GM12878 (cell line): ENCODE results near the gene CT55. TPM values are rescaled to one million over a fixed set of nuclear protein-coding genes. Genes with fewer than 3 reads are reported as not detected.
"Not testable (repeated sequence)": the region's sequence is repeated elsewhere in the genome, so short reads cannot be mapped to it uniquely, and the experiment has no call there.

ENCODE experiments used
- ATAC-seq: fragments of 200-7000 bp; cut with Tn5 transposase; 3 replicates; pipeline ENCODE4 v1.9.1; 2020; ENCODE audit warnings: mild to moderate bottlenecking, moderate library complexity
- BruUV-seq: library from RNA; stranded (reverse); fragments of 400-500 nt; replicated peaks from 2 replicates; lab custom pipeline; 2021; lab: Mats Ljungman, UMichigan
- CTCF ChIA-PET: fragments of 300-600 bp; sonication (Branson Sonifier 250); formaldehyde crosslinking; extraction: SDS; loops from one replicate; lab custom pipeline; 2021; ENCODE audit warnings: inconsistent platforms; lab: Yijun Ruan, JAX
- POLR2A ChIA-PET: fragments of 350-600 bp; formaldehyde crosslinking; extraction: SDS; loops from one replicate; lab custom pipeline; 2021; ENCODE audit warnings: inconsistent platforms; lab: Charles Lee
- RAD21 ChIA-PET: fragments of 300-600 bp; sonication (Branson Sonifier 250); formaldehyde crosslinking; loops from one replicate; lab custom pipeline; 2023; ENCODE audit warnings: antibody characterized with exemption; ENCODE audit not compliant: unreplicated experiment; lab: Charles Lee
- SMC1A ChIA-PET: fragments of 300-600 bp; sonication (Branson Sonifier 250); formaldehyde crosslinking; loops from one replicate; lab custom pipeline; 2023; ENCODE audit not compliant: unreplicated experiment, uncharacterized antibody; lab: Charles Lee
- DNase-seq: peaks from one replicate; pipeline ENCODE4 v3.0.0-alpha.2; 2011; ENCODE audit warnings: low read depth, low spot score
- FAIRE-seq: peaks from 3 replicates; lab custom pipeline; 2011; peaks lifted over from hg19 to GRCh38; lab: Jason Lieb, UNC
- H2AFZ ChIP-seq: 2 replicates; pipeline ENCODE4 v1.6.0; 2011; ENCODE audit warnings: low read depth, low read length, control low read depth; ENCODE audit not compliant: control insufficient read depth
- H3K27ac ChIP-seq: 2 replicates; pipeline ENCODE4 v1.5.1; 2011; ENCODE audit warnings: control low read depth; ENCODE audit not compliant: control insufficient read depth, insufficient read depth
- H3K27me3 ChIP-seq, 2 experiments: replicated peaks in 1 of 2; 2 replicates each; pipeline versions ENCODE4 v1.6.0 to v1.6.1; 2011; ENCODE audit warnings: low read length in 1 of 2; ENCODE audit not compliant: control insufficient read depth in 2 of 2, insufficient read depth in 2 of 2
- H3K36me3 ChIP-seq, 2 experiments: 2 replicates each; pipeline ENCODE4 v1.5.1; 2011; ENCODE audit warnings: low read length in 1 of 2; ENCODE audit not compliant: control insufficient read depth in 2 of 2, insufficient read depth in 2 of 2
- H3K4me1 ChIP-seq: 2 replicates; pipeline ENCODE4 v1.6.1; 2011; ENCODE audit warnings: mild to moderate bottlenecking, low read length, moderate library complexity, mixed read lengths; ENCODE audit not compliant: control insufficient read depth, insufficient read depth
- H3K4me2 ChIP-seq: 2 replicates; pipeline ENCODE4 v1.6.0; 2011; ENCODE audit warnings: control low read depth; ENCODE audit not compliant: control insufficient read depth, insufficient read depth
- H3K4me3 ChIP-seq: fragments of 200-600 bp; sonication (generic); 2 replicates; pipeline ENCODE4 v1.5.1; 2016
- H3K79me2 ChIP-seq: 2 replicates; pipeline ENCODE4 v1.6.0; 2011; ENCODE audit warnings: low read length; ENCODE audit not compliant: control insufficient read depth, insufficient read depth
- H3K9ac ChIP-seq: 2 replicates; pipeline ENCODE4 v1.8.0; 2011; ENCODE audit warnings: low read length, control low read depth, mixed read lengths; ENCODE audit not compliant: control insufficient read depth, insufficient read depth
- H3K9me3 ChIP-seq: replicated peaks from 3 replicates; pipeline ENCODE4 v1.5.1; 2011; ENCODE audit warnings: mild to moderate bottlenecking, low read length; ENCODE audit not compliant: control insufficient read depth, insufficient read depth
- H4K20me1 ChIP-seq: 2 replicates; pipeline ENCODE4 v1.6.0; 2011; ENCODE audit not compliant: control insufficient read depth, insufficient read depth
- BRCA1 ChIP-seq: IDR thresholded peaks from 2 replicates; pipeline ENCODE4 v1.6.1; 2011; ENCODE audit warnings: low read depth, low read length, improper control_type of control experiment
- CREB1 ChIP-seq: IDR thresholded peaks from 2 replicates; pipeline ENCODE4 v1.6.1; 2012; ENCODE audit warnings: low read depth, mild to moderate bottlenecking, inconsistent platforms
- MEF2A ChIP-seq: IDR thresholded peaks from 2 replicates; pipeline ENCODE4 v1.6.1; 2011; ENCODE audit warnings: low read depth, mild to moderate bottlenecking, low read length, moderate library complexity; ENCODE audit not compliant: insufficient read depth
- STAT3 ChIP-seq: IDR thresholded peaks from 2 replicates; pipeline ENCODE4 v1.6.1; 2011; ENCODE audit warnings: low read depth, low read length, improper control_type of control experiment
- SUZ12 ChIP-seq: fragments of 200-600 bp; sonication (generic); IDR thresholded peaks from one replicate; pipeline ENCODE4 v1.6.1; 2018; ENCODE audit warnings: antibody characterized with exemption, mild to moderate bottlenecking; ENCODE audit not compliant: unreplicated experiment
- WRNIP1 ChIP-seq: IDR thresholded peaks from 2 replicates; pipeline ENCODE4 v1.6.1; 2011; ENCODE audit warnings: low read depth, low read length, improper control_type of control experiment, borderline replicate concordance
- ZNF207 ChIP-seq: fragments of 450-650 bp; IDR thresholded peaks from 2 replicates; pipeline ENCODE4 v1.6.1; 2014; ENCODE audit warnings: antibody characterized with exemption, mild to moderate bottlenecking, borderline replicate concordance
- WGBS: methylation state at CpG from one replicate; pipeline ENCODE4 v1.1.6; 2016; ENCODE audit warnings: low lambda C conversion rate; ENCODE audit not compliant: insufficient replicate concordance, insufficient coverage; ENCODE audit errors: missing lambda C conversion rate; 5-methylcytosine and 5-hydroxymethylcytosine counted together
- in situ Hi-C: fragments of 300-500 bp; cut with MboI; formaldehyde crosslinking; loops from 9 replicates; pipeline ENCODE4 v1.14.3; 2018; ENCODE audit warnings: mixed read lengths
- intact Hi-C: fragments of 100-400 bp; cut with micrococcal nuclease; formaldehyde crosslinking; loops from one replicate; pipeline ENCODE4 v1.14.2; 2022; ENCODE audit not compliant: unreplicated experiment
- polyA plus RNA-seq, 11 experiments: library from polyadenylated mRNA; depleted of rRNA in 4 of 11; unstranded in 6 of 11; stranded (reverse) in 5 of 11; fragments of >200 nt; fragmentation: Nextera tagmentation in 4 of 11; fragmentation: Illumina TruSeq in 1 of 11; extraction: Ambion mirVana in 4 of 11; extraction: Trizol in 1 of 11; gene quantifications; 1 replicate in 1 of 11; 2 replicates in 10 of 11; pipeline versions ENCODE4 v1.2.1 to v1.2.3, GENCODE V29; 2011 to 2016; ENCODE audit warnings: inconsistent platforms in 2 of 11, missing spikeins in 2 of 11, low read depth in 1 of 11
- total RNA-seq, 4 experiments: library from RNA; depleted of rRNA in 3 of 4; stranded (reverse); fragments of >200 nt in 3 of 4; fragmentation: Illumina TruSeq in 1 of 4; extraction: Trizol in 1 of 4; gene quantifications; 2 replicates each; pipeline versions ENCODE4 v1.2.1 to v1.2.3, GENCODE V29; 2013 to 2021
- TF ChIP-seq, protein P1 (sequence below): IDR thresholded peaks from 2 replicates; pipeline ENCODE4 v1.6.1; 2011; ENCODE audit warnings: mild to moderate bottlenecking, low read depth, low read length, moderate library complexity; ENCODE audit not compliant: insufficient replicate concordance
- TF ChIP-seq, protein P2 (sequence below): IDR thresholded peaks from 2 replicates; pipeline ENCODE4 v1.6.1; 2012; ENCODE audit warnings: low read depth, low read length, improper control_type of control experiment
- TF ChIP-seq, protein P3 (sequence below): fragments of 450-650 bp; IDR thresholded peaks from 2 replicates; pipeline ENCODE4 v1.6.1; 2018; ENCODE audit warnings: mild to moderate bottlenecking, low read depth, moderate library complexity; ENCODE audit not compliant: partially characterized antibody

Gene CT55
- total and polyA plus RNA-seq, 10 of the 15 experiments (the other 5 are each of a cell fraction or from before 2014, with no cell fraction given): not detected

DNA sequence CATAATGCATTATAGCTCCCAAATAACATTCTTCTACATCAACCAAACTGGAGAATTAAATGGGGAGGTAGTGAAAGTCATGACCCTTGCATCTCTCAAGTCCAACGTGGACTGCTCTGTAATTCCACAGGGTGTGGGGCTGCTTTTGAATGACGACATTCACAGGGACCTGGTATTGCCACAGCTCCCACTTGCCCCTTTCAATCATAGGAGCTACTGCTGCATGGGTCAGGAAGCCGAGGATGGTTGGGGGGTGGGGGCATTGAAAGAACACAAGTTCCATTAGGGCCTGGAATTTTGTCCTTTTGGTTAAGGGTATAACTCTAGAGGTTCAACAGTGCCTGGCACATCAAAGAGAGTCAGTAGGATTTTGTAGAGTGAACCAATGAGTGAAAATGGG, 7.4 kb upstream of the CT55 start (continued):
- TF ChIP-seq, protein P1, sequence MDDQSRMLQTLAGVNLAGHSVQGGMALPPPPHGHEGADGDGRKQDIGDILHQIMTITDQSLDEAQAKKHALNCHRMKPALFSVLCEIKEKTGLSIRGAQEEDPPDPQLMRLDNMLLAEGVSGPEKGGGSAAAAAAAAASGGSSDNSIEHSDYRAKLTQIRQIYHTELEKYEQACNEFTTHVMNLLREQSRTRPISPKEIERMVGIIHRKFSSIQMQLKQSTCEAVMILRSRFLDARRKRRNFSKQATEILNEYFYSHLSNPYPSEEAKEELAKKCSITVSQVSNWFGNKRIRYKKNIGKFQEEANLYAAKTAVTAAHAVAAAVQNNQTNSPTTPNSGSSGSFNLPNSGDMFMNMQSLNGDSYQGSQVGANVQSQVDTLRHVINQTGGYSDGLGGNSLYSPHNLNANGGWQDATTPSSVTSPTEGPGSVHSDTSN: no peak
- TF ChIP-seq WRNIP1 (no peak), MEF2A (no peak), CREB1 (no peak), BRCA1 (no peak), STAT3 (no peak)
- TF ChIP-seq, protein P2, sequence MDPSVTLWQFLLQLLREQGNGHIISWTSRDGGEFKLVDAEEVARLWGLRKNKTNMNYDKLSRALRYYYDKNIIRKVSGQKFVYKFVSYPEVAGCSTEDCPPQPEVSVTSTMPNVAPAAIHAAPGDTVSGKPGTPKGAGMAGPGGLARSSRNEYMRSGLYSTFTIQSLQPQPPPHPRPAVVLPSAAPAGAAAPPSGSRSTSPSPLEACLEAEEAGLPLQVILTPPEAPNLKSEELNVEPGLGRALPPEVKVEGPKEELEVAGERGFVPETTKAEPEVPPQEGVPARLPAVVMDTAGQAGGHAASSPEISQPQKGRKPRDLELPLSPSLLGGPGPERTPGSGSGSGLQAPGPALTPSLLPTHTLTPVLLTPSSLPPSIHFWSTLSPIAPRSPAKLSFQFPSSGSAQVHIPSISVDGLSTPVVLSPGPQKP: no peak

DNA sequence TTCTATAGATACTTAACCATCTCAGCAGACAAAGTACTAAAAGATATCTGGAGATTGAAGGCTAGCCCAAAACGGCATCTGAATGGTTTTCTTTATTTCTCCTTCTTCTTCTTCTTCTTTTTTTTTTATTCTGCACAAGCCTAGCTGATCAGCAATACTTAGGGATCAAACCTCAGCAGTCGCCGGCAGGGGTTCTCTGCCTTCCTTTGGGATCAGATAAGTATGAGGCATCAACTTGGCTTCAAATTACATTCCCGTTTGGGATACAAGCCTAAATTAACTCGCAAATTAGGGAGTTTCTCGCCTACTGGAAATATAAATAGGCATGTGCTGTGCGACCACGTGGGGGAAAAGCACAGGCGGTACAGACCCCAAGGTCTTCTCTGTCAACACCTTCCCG, 730 bp downstream of the CT55 start:
- ChIA-PET RAD21 (no interaction called here), SMC1A (no interaction called here), POLR2A (no interaction called here), CTCF (no interaction called here)
- no peaks in the 10 kb centered on the region for H3K27me3 ChIP-seq
- BruUV-seq: no TSS peak
- ATAC-seq (no peak), FAIRE-seq (no peak), DNase-seq (no peak)
- H3K4me1 ChIP-seq: no peaks in the 10 kb centered on the region
- in situ Hi-C loops (no loop called here), intact Hi-C loops (no loop called here)
- no peaks in the 10 kb centered on the region for H3K79me2 ChIP-seq
- no peak overlapping the region for H3K27ac ChIP-seq
- 37% methylated on average over 10 of the region's 10 CpGs for WGBS
- no peak overlapping the region for H3K4me2 ChIP-seq
- no peak overlapping the region for H3K4me3 ChIP-seq
- no peak overlapping the region for H3K9ac ChIP-seq
- H4K20me1 ChIP-seq: no peaks in the 10 kb centered on the region
- no peaks in the 10 kb centered on the region for H3K9me3 ChIP-seq
- TF ChIP-seq SUZ12 (no peak), ZNF207 (no peak)
- TF ChIP-seq, protein P3, sequence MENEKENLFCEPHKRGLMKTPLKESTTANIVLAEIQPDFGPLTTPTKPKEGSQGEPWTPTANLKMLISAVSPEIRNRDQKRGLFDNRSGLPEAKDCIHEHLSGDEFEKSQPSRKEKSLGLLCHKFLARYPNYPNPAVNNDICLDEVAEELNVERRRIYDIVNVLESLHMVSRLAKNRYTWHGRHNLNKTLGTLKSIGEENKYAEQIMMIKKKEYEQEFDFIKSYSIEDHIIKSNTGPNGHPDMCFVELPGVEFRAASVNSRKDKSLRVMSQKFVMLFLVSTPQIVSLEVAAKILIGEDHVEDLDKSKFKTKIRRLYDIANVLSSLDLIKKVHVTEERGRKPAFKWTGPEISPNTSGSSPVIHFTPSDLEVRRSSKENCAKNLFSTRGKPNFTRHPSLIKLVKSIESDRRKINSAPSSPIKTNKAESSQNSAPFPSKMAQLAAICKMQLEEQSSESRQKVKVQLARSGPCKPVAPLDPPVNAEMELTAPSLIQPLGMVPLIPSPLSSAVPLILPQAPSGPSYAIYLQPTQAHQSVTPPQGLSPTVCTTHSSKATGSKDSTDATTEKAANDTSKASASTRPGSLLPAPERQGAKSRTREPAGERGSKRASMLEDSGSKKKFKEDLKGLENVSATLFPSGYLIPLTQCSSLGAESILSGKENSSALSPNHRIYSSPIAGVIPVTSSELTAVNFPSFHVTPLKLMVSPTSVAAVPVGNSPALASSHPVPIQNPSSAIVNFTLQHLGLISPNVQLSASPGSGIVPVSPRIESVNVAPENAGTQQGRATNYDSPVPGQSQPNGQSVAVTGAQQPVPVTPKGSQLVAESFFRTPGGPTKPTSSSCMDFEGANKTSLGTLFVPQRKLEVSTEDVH: no peak
- TF ChIP-seq, all 136 proteins: peak for 0
- H2AFZ ChIP-seq: no peak overlapping the region
- no peaks in the 10 kb centered on the region for H3K36me3 ChIP-seq

DNA sequence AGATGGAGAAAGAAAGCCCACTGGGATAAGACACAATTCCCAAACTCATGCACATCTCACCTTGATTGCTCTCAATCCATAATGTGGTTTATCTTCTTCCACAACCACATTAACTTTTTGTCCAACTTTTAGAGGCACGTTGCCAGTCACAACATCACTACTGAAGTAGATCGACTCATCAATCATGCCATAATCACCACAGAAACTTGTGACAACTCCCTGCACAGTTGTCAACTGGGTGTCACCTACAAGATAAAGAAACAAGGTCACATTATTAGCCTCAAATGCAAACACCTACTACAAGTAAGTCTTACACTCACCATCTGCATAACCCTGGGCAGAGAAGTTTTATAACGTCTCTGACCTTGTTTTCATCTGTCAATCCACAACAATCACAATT, 1.7 kb downstream of the CT55 start:
- H3K9me3 ChIP-seq, CTCF ChIA-PET, H4K20me1 ChIP-seq, H3K36me3 ChIP-seq, H2AFZ ChIP-seq, ATAC-seq, H3K4me2 ChIP-seq, DNase-seq, POLR2A ChIA-PET, BruUV-seq, H3K4me1 ChIP-seq, H3K9ac ChIP-seq, H3K27ac ChIP-seq, H3K79me2 ChIP-seq, H3K4me3 ChIP-seq, SMC1A ChIA-PET, intact Hi-C loops, RAD21 ChIA-PET, H3K27me3 ChIP-seq, in situ Hi-C loops, FAIRE-seq: not testable (repeated sequence)
- WGBS: 28% methylated on average over 3 of the region's 3 CpGs
